Tongue (tissue), 2 donors: Measurements from ENCODE around the gene CACNA1D. TPM values are rescaled to one million over a fixed set of nuclear protein-coding genes. Genes with fewer than 3 reads are reported as not detected.
"Not testable (repeated sequence)": the region's sequence is repeated elsewhere in the genome, so short reads cannot be mapped to it uniquely, and the experiment has no call there.

Source experiments
- DNase-seq: peaks from one replicate; pipeline ENCODE4 v3.0.0-alpha.2; 2015
- total RNA-seq: library from RNA; depleted of rRNA; stranded (reverse); fragments of >200 nt; gene quantifications from one replicate; pipeline ENCODE4 v1.2.3, GENCODE V29; 2014

The CACNA1D gene
- total RNA-seq, 1 donor from 2014 or later: 10.1 TPM

DNA sequence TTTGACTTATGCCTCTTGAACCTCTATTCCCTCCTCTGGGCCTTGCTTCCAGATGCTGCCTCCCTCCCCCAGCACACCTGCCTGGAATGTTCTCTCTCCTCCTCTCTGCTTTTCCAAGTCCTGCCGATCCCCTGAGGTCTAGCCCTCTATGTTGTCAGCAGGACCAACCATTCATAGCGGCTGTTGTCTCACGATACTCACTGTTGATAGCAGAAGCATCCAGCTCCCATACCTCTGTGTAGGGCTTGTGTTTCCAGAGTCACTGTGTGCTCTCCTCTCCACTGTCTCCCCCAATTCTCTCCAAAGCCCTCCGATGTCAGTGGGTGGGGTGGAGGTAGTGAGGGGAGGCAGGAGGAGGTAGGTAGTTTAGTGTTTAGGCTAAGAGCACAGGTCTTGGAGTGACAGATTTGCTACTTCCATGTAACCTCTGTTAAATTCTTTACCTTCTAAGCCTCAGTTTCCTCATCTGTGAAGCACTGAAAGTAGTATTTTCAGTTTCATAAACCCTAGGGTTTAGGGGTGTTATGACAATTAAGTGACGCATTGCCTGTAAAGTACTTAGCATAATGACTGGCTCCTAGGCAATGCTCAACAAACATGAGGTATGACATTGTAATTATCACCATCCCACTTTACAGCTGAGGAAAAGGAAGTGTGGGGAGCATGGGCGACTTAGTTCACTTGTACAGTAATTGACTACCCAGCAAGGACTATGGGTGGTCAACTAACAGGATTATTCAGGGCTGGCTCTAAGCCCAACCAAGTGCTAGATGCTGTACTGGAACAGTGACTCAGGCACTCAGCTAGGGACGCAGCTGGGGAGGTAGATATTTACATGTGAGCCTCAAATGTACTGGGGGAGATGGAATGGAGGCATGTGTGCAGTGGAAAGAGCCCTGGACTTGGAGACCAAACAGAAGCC, 122.8 kb downstream of the CACNA1D start:
- DNase-seq: no peak

DNA sequence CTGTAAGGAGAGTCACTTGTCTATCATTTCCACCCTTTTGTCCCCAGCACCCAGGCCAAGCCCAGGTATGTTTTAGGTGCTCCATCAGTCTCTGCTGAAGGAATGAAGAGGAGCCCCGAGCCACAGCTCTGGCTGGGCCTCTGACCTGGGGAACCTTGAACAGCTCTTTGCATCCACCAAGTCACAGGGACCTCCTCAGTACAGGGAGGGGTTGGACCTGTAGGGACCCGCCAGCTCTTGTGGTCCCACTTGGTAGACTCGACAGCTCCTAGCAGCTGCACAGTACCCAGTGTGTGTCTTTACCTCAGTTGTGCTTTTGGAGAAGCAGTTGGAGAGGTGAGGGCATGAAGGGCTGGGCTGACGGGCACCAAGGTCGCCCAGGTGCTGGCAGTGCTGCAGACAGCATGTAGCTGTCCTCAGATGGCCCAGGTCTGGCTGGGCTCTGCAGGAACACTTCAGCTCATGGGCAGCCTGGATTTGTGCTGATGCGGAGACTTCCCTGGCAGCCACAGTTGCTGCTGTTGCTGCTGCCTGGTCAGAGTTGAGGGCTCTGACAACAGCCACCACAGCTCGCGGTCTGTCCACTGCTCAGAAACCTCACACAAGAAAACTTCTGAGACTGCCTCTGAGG, 123.6 kb downstream of the CACNA1D start:
- no peak for DNase-seq

DNA sequence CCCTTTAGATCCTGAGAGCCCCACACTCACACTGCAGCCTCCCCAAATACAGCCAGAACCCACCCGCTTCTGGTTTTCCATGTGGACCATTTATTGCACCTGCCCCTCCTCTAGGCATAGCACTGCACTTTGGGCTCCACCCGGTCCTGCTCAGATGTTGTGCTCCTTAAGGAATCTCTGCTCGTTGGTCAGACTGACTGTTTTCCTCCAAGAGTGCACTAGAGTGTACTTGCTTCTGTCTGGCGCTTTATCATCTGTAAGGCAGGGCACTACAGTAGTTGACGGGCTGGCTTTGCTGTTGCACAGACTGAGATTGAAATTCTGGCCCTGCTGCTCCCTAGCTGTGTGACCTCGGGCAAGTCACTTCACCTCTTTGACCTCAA, 124.1 kb downstream of the CACNA1D start:
- no peak for DNase-seq

- no peak for DNase-seq
Observed at GRCh38 chr3:53618936-53619335, 124.5 kb downstream of the CACNA1D start.

- no peak for DNase-seq
Observed at GRCh38 chr3:53624061-53624857, 129.8 kb downstream of the CACNA1D start.

GRCh38 chr3:53626876-53627275, 132.5 kb downstream of the CACNA1D start:
- DNase-seq: no peak

DNA sequence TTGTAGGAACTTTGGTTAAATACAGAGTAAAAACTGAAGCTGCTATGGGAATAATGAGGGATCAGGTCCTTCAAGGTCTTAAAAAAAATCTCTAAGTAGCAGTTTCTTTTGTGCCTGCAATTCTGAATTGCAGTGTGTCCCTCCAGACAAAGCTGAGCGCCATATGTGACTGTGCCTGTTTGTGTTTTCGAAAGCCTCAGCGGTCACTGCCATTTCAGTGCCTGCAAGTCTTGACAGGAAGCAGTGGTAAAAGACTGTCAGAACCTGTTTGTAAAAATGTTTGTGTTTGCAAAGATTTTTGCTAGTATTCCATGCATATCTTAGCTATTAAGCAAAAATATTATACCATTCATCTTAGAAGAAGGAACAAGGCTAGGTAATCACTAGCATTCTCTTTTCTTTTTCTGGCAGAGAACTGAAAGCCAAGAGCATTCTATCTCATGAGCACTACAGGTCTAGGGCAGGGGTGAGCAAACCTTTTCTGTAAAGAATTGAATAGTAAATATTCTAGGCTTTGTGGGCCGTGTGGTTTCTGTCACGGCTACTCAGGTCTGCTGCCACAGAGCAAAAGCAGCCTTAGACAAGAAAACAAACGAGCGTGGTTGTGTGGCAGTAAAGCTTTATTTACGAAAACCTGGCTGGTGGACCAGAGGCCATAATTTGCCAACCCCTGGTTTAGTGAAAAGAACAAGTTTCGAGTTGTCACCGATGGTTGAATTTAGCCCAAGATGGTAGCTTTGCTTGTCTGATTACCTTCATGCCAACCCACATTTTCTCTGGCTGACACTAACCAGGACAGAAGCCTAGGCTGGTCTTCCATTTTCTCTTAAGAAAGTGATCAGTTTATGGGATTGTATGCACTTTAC, 134.4 kb downstream of the CACNA1D start:
- DNase-seq: peak; percentile 23

DNA sequence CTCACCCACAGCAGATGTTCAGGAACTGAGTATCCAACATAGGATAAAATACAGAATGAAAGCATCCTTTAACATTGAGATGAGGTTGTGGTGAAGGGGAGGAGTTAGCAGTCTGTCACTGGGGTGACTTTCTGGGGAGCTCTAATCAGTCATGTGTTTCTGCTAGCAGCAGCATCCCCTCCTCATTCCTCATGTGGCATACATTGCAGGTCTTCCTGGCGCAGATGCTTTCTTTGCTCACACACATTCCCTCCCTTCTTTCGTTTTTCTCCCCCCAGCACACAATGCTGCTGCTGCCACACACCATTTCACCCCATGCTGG, 135.0 kb downstream of the CACNA1D start:
- no peak for DNase-seq

DNA sequence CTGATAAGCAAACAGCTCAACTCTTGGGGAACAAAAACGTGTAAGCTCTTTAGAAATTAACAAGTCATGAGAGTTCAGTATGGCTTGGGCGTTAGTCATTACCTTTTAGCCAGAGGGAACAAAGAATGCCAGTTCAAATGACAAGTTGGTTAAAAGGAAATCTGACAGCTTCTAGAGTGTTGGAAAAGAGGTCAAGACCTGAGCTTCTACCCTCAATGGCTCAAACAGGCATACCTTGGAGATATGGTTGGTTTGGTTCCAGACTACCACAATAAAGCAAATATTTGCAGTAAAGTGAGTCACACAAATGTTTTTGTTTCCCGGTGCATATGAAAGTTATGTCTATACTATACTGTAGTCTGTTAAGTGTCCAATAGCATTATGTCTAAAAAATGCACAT, 136.1 kb downstream of the CACNA1D start:
- DNase-seq: no peak

DNA sequence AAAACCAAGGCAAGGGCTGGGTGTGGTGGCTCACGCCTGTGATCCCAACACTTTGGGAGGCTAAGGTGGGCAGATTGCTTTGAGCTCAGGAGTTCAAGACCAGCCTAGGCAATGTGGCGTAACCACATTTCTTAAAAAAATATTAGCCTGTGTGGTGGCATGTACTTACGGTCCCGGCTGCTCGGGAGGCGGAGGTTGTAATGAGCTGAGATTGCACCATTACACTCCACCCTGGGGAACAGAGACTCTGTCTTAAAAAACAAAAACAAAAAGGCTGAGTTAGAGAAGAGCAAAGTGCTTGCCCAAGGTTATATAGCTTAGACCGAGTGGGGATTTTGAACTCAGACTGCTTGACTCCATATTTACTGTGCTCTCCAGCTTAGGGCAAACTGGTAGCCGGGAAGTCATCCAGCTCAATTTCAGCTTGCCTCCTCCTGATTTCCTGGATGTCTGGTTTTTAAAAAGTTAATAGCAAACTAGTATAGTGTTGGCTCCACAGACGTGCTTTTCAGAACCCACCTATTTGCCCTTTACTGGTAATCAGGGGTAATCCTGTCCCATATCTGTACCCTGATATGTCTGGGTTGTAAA, 138.9 kb downstream of the CACNA1D start:
- no peak for DNase-seq

DNA sequence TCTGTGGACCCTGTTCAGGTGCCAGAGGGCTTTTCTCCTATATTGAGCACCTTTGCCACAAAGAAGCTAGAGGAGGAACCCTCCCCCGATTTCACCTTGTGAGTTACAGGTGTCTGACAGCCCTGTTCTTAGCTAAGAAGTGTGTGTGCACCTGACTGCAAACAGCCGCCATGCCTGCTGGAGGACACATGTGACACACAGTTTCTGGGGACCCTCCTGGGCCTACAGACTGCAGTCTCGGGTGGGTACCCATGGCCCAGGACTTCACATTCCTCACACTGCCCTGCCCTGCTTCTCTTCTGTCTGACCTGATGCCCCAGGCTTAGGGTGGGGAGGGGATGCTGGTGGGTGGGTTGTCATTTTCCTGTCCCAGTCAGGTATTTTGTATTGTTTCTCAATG, 140.6 kb downstream of the CACNA1D start:
- no peak for DNase-seq

GRCh38 chr3:53638806-53639205, 144.4 kb downstream of the CACNA1D start:
- not testable (repeated sequence) for DNase-seq

DNA sequence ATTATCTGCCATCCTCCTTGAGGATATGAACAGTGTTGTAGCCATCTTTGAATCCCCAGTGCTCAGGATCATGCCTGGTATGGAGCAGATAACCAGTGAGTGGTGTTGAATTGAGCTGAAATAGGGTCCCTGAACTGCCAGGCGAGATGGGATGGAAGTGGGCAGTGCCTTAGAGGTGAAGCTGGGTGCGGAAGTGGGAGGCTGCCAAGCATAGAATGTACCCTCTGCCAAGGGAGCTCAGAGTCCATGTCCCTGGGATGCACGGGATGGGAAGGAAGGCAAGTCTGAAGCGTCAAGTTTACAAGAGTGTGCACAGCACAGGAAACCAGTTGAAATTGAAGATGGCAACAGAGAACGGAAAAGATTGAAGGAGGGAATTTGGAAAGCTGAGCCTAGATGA, 147.0 kb downstream of the CACNA1D start:
- no peak for DNase-seq

DNA sequence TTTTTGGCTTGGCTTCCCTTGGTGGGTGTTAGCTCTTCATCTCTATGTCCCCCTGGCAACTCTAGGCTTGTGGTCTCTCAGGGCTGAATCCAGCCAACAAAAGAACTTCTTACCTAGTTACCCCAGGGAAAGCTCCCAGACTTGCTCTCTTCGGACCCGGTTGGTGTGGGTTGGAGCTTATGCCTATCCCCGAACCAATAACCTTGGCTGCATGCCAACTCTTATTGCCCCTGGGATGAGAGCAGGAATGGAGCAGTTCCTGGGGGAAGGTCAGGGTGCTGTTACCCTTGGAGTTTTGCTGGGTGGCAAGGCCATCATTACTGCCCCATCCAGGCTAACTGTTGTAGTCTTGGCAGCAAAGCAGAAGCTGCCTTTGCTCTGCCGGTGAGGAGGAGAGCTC, 147.8 kb downstream of the CACNA1D start:
- DNase-seq: no peak

DNA sequence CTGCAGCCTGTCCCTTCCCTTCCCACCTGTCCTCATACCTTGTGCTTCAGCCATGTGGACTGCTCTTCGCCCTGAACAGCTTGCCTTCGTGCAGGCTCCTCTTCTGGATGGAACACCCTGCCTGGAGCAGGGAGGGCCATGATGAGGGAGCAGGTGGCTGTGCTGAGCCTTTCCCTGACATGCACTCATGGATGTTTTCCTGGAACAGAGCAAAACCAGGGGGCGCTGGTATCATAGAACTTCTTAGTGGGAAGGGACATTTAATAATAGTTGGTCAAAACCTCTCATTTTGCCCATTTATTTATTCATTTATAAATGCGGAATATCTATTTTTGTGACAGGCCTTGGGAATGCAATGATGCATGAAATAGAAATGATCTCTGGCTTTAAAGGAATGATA, 149.3 kb downstream of the CACNA1D start:
- DNase-seq: no peak

- no peak for DNase-seq
Observed at GRCh38 chr3:53645754-53646153, 151.3 kb downstream of the CACNA1D start.

DNA sequence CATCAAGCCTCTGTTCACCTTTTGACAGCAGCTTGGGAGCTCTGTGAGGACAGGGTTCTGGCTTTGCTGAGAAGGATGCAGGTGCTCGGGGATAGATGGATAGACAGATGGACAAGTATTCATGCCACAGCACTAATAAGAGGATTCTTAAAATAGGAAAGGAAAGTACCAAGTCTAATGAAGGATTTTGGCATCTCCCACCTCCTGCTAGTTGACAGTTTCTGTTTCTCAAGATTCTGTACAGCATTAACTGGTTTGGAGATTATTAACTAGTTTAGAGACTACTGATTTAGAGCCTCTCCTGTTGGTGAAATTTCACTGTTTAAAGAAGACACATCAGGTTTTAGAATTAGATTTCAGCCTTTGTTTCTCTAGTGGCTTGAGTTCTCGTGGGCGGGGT, 152.3 kb downstream of the CACNA1D start:
- no peak for DNase-seq

DNA sequence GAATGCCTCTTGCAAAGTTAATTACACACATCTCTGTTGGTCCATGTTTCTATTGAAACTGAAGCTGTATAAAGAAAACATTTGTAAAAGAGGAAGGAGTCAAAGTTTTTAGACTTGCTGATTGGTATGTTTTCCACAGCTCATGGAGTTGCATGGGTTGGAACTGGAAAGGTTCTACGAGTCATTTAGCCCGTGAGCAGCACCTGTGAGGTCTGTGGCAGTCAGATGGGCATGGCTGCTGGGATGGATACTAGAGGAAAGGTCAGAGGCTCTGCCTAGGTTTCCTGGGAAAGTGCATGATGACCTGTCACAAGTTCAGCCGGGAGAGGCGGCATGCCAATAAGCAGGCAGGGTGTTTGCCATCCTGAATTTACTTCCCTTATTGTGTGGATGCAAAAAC, 155.4 kb downstream of the CACNA1D start:
- DNase-seq: no peak

DNA sequence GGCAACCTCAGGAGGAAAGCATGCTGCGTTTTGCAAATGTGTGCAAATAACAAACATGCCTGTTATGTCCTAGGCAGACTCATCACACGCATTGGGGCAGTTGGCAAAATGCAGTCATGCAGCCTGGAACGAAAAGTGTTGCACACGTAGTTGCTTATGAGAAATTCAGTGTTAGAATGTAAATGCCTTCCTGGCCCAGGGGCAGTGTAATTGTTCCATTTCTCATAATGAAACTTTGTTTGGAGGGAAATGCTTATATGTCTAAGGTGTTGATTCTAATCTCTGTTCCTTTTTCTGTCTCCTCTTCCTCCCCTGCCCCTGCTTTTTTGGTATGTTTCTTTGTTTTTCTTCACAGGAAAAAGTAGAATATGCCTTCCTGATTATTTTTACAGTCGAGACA, 156.0 kb downstream of the CACNA1D start:
- no peak for DNase-seq

DNA sequence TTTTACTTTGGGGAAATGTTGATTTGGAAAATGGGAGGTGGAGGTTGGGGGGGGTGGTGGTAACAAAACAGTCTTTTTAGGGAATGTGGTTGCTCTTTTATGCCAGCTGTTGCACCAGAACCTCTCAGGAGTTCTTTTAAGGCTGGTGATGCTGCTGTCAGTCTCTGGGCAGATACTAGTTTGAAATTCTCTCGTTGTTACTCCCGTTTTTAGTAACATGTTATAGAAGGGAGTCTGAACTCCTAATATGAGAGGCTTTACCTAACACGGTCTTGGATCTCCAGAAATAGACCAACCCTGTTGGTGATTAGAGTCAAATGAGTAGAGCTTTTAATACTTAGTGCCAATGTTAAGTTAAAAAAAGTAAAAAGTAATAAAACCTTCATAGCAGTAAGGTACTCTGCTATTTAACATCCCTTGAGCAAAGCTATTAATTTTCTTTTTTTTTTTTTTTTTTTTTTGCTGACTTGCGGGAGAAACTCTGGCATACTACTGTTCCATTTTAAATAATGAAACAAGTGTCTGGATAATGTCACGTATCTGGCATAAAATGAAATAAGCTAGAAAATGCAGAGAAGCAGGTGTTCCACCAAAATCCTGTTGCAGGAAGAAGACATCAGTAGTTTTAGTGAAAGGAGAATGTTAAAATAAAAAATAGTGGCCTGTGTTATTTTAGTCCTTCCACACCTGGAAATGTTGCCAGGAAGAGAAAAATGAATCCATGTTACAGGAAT, 156.7 kb downstream of the CACNA1D start:
- peak; percentile 75 for DNase-seq

GRCh38 chr3:53651927-53652326, 157.5 kb downstream of the CACNA1D start:
- no peak for DNase-seq
